HepG2 (cell line): Measurements from ENCODE around the gene PTPN14. TPM values are rescaled to one million over a fixed set of nuclear protein-coding genes. Genes with fewer than 3 reads are reported as not detected.

Experiments used
- ATAC-seq: fragments of 200-7000 bp; cut with Tn5 transposase; 3 replicates; pipeline ENCODE4 v1.9.1; 2020; ENCODE audit warnings: mild to moderate bottlenecking, moderate library complexity
- BruUV-seq: library from RNA; stranded (reverse); fragments of 400-500 nt; replicated peaks from 2 replicates; lab custom pipeline; 2021; lab: Mats Ljungman, UMichigan
- CTCF ChIA-PET: fragments of 300-600 bp; formaldehyde crosslinking; extraction: SDS; loops from one replicate; lab custom pipeline; 2021; ENCODE audit warnings: low total read pairs, inconsistent platforms, low intra/inter-chr PET ratio; lab: Yijun Ruan, JAX
- POLR2A ChIA-PET: fragments of 350-600 bp; sonication (Branson Sonifier 250); formaldehyde crosslinking; loops from one replicate; lab custom pipeline; 2020; ENCODE audit warnings: antibody characterized with exemption, inconsistent platforms; lab: Yijun Ruan, JAX
- DNase-seq: peaks from one replicate; pipeline ENCODE4 v3.0.0-alpha.2; 2015; ENCODE audit warnings: low spot score
- FAIRE-seq: peaks from 3 replicates; lab custom pipeline; 2011; peaks lifted over from hg19 to GRCh38; lab: Jason Lieb, UNC
- H2AFZ ChIP-seq: one replicate; pipeline ENCODE4 v1.6.1; 2011; ENCODE audit warnings: low read length, inconsistent platforms
- H3K27ac ChIP-seq: fragments of 300-600 bp; 3 replicates; pipeline ENCODE4 v1.8.0; 2011; ENCODE audit warnings: mixed run types, mild to moderate bottlenecking, mixed read lengths, low read length, inconsistent platforms; ENCODE audit not compliant: insufficient read depth; ENCODE audit errors: extremely low read length
- H3K27me3 ChIP-seq, 2 experiments: fragments of 200-600 bp in 1 of 2; 2 replicates in 1 of 2; 3 replicates in 1 of 2; pipeline versions ENCODE4 v1.6.0 to v1.8.0; 2011; ENCODE audit warnings: low read length in 2 of 2, mild to moderate bottlenecking in 2 of 2, moderate library complexity in 2 of 2, inconsistent platforms in 1 of 2; ENCODE audit not compliant: insufficient read depth in 2 of 2, control insufficient read depth in 1 of 2
- H3K36me3 ChIP-seq, 2 experiments: fragments of 200-600 bp in 1 of 2; replicated peaks in 1 of 2; 2 replicates in 1 of 2; 3 replicates in 1 of 2; pipeline versions ENCODE4 v1.5.1 to v1.8.0; 2011; ENCODE audit warnings: low read length in 2 of 2, inconsistent platforms in 1 of 2; ENCODE audit not compliant: insufficient read depth in 2 of 2, control insufficient read depth in 1 of 2
- H3K4me1 ChIP-seq: 2 replicates; pipeline ENCODE4 v1.5.1; 2012; ENCODE audit warnings: low read length, inconsistent platforms; ENCODE audit not compliant: insufficient read depth
- H3K4me2 ChIP-seq: 2 replicates; pipeline ENCODE4 v1.6.0; 2011; ENCODE audit warnings: low read depth, low read length, inconsistent platforms
- H3K4me3 ChIP-seq, 3 experiments: fragments of 200-600 bp in 1 of 3; sonication (generic), shearing (Covaris generic) in 1 of 3; replicated peaks in 1 of 3; 2 replicates each; pipeline ENCODE4 v1.5.1; 2011 to 2016; ENCODE audit warnings: low read length in 3 of 3, inconsistent platforms in 2 of 3, low read depth in 2 of 3, mild to moderate bottlenecking in 2 of 3, control low read depth in 1 of 3, mixed read lengths in 1 of 3; ENCODE audit not compliant: insufficient read depth in 1 of 3
- H3K79me2 ChIP-seq: one replicate; pipeline ENCODE4 v1.6.1; 2011; ENCODE audit warnings: low read length, inconsistent platforms; ENCODE audit not compliant: insufficient read depth
- H3K9ac ChIP-seq: 2 replicates; pipeline ENCODE4 v1.6.0; 2011; ENCODE audit warnings: mild to moderate bottlenecking, low read depth, low read length, inconsistent platforms; ENCODE audit not compliant: insufficient read depth
- H3K9me3 ChIP-seq: 2 replicates; pipeline ENCODE4 v1.5.1; 2012; ENCODE audit warnings: mild to moderate bottlenecking, low read length
- H4K20me1 ChIP-seq: 2 replicates; pipeline ENCODE4 v1.6.0; 2011; ENCODE audit warnings: inconsistent platforms, mild to moderate bottlenecking, low read length, moderate library complexity; ENCODE audit not compliant: insufficient read depth
- HIVEP1 ChIP-seq: sonication (generic); formaldehyde crosslinking; IDR thresholded peaks from 2 replicates; pipeline ENCODE4 v1.4.0; 2020; ENCODE audit warnings: mild to moderate bottlenecking, missing genetic modification reagents
- MTF1 ChIP-seq: sonication (generic); formaldehyde crosslinking; IDR thresholded peaks from 2 replicates; pipeline ENCODE4 v1.5.0; 2020; ENCODE audit warnings: missing genetic modification reagents
- PLRG1 ChIP-seq: fragments of 450-650 bp; conservative IDR thresholded peaks from 2 replicates; pipeline ENCODE4 v1.6.1; 2016
- PRMT3 ChIP-seq: sonication (generic); formaldehyde crosslinking; IDR thresholded peaks from 2 replicates; pipeline ENCODE4 v1.8.1; 2022; ENCODE audit warnings: low read depth, mild to moderate bottlenecking, moderate library complexity, missing genetic modification reagents, borderline replicate concordance
- PTBP1 ChIP-seq: fragments of 200-400 bp; formaldehyde crosslinking; IDR thresholded peaks from 2 replicates; pipeline ENCODE4 v1.6.1; 2018; ENCODE audit warnings: low read length, low read depth; ENCODE audit not compliant: poor library complexity, severe bottlenecking
- SMARCE1 ChIP-seq: fragments of 450-650 bp; IDR thresholded peaks from 2 replicates; pipeline ENCODE4 v1.6.1; 2017; ENCODE audit warnings: borderline replicate concordance
- SOX5 ChIP-seq: IDR thresholded peaks from 2 replicates; pipeline ENCODE4 v1.6.1; 2016; ENCODE audit warnings: borderline replicate concordance
- TAF1 ChIP-seq: sonication (generic); formaldehyde crosslinking; IDR thresholded peaks from 2 replicates; pipeline ENCODE4 v1.4.0; 2020; ENCODE audit warnings: missing genetic modification reagents
- ZBTB39 ChIP-seq: sonication (generic); formaldehyde crosslinking; IDR thresholded peaks from 2 replicates; pipeline ENCODE4 v1.5.0; 2020; ENCODE audit warnings: missing genetic modification reagents
- ZIK1 ChIP-seq: sonication (generic); formaldehyde crosslinking; IDR thresholded peaks from 2 replicates; pipeline ENCODE4 v1.5.0; 2020; ENCODE audit warnings: mild to moderate bottlenecking, low read depth, missing genetic modification reagents, borderline replicate concordance
- ZNF230 ChIP-seq: sonication (generic); formaldehyde crosslinking; IDR thresholded peaks from 2 replicates; pipeline ENCODE4 v1.4.0; 2020; ENCODE audit warnings: mild to moderate bottlenecking, missing genetic modification reagents
- ZNF367 ChIP-seq: sonication (generic); formaldehyde crosslinking; IDR thresholded peaks from 2 replicates; pipeline ENCODE4 v1.4.0; 2020; ENCODE audit warnings: missing genetic modification reagents, borderline replicate concordance
- ZNF605 ChIP-seq: sonication (generic); formaldehyde crosslinking; IDR thresholded peaks from 2 replicates; pipeline ENCODE4 v1.8.0; 2022; ENCODE audit warnings: mild to moderate bottlenecking, missing genetic modification reagents
- WGBS: methylation state at CpG from one replicate; pipeline ENCODE4 v1.1.6; 2017; ENCODE audit warnings: low lambda C conversion rate; 5-methylcytosine and 5-hydroxymethylcytosine counted together
- in situ Hi-C: cut with HindIII; loops from 2 replicates; pipeline ENCODE4 v1.10.0; 2017; ENCODE audit warnings: low pct_unique_long_range_greater_than_20kb; ENCODE audit not compliant: extremely low pct_ligation_motif_present
- intact Hi-C: fragments of 100-400 bp; cut with micrococcal nuclease; formaldehyde crosslinking; loops from one replicate; pipeline ENCODE4 v1.10.0; 2022; ENCODE audit not compliant: unreplicated experiment
- polyA plus RNA-seq, 8 experiments: library from polyadenylated mRNA; depleted of rRNA in 3 of 8; stranded (reverse) in 7 of 8; unstranded in 1 of 8; fragments of >200 nt; fragmentation: Illumina TruSeq in 4 of 8; extraction: Trizol in 4 of 8; gene quantifications; 2 replicates each; pipeline versions ENCODE4 v1.2.1 to v1.2.3, GENCODE V29; 2011 to 2016; ENCODE audit warnings: low read depth in 4 of 8, missing spikeins in 1 of 8, mixed read lengths in 1 of 8; ENCODE audit not compliant: insufficient read depth in 1 of 8
- total RNA-seq, 5 experiments: library from RNA; depleted of rRNA; stranded (reverse); fragments of >200 nt; fragmentation: Illumina TruSeq; extraction: Trizol; gene quantifications; 2 replicates each; pipeline ENCODE4 v1.2.3, GENCODE V29; 2016; ENCODE audit warnings: low read depth in 1 of 5
- TF ChIP-seq, protein P1 (sequence below): sonication (generic); formaldehyde crosslinking; conservative IDR thresholded peaks from 2 replicates; pipeline ENCODE4 v1.8.0; 2022; ENCODE audit warnings: missing genetic modification reagents
- TF ChIP-seq, protein P2 (sequence below): IDR thresholded peaks from 2 replicates; pipeline ENCODE4 v1.6.1; 2016; ENCODE audit warnings: low read depth, control low read depth
- TF ChIP-seq, protein P3 (sequence below): sonication (generic); formaldehyde crosslinking; IDR thresholded peaks from 2 replicates; pipeline ENCODE4 v1.4.0; 2020; ENCODE audit warnings: low read depth, missing genetic modification reagents

PTPN14 gene
- total and polyA plus RNA-seq, 2 of the 13 experiments (the other 11 are each of a cell fraction or from before 2014, with no cell fraction given) = 3.9 to 4.7 TPM

GRCh38 chr1:214565310-214565709, 13.9 kb upstream of the PTPN14 start:
- no peaks in the 10 kb centered on the region for H3K4me1 ChIP-seq
- intact Hi-C loops = no loop called here
- TF ChIP-seq ZBTB39 (no peak), SMARCE1 (no peak), ZIK1 (CRISPR knock-in tag) (no peak), HIVEP1 (no peak), ZNF367 (CRISPR knock-in tag) (no peak), SOX5 (no peak), TAF1 (CRISPR knock-in tag) (no peak), PTBP1 (no peak), MTF1 (no peak), PLRG1 (no peak), ZNF605 (CRISPR knock-in tag) (no peak), ZNF230 (no peak), PRMT3 (CRISPR knock-in tag) (no peak)
- TF ChIP-seq, protein P1, sequence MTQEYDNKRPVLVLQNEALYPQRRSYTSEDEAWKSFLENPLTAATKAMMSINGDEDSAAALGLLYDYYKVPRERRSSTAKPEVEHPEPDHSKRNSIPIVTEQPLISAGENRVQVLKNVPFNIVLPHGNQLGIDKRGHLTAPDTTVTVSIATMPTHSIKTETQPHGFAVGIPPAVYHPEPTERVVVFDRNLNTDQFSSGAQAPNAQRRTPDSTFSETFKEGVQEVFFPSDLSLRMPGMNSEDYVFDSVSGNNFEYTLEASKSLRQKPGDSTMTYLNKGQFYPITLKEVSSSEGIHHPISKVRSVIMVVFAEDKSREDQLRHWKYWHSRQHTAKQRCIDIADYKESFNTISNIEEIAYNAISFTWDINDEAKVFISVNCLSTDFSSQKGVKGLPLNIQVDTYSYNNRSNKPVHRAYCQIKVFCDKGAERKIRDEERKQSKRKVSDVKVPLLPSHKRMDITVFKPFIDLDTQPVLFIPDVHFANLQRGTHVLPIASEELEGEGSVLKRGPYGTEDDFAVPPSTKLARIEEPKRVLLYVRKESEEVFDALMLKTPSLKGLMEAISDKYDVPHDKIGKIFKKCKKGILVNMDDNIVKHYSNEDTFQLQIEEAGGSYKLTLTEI (CRISPR knock-in tag) = no peak
- TF ChIP-seq, protein P2, sequence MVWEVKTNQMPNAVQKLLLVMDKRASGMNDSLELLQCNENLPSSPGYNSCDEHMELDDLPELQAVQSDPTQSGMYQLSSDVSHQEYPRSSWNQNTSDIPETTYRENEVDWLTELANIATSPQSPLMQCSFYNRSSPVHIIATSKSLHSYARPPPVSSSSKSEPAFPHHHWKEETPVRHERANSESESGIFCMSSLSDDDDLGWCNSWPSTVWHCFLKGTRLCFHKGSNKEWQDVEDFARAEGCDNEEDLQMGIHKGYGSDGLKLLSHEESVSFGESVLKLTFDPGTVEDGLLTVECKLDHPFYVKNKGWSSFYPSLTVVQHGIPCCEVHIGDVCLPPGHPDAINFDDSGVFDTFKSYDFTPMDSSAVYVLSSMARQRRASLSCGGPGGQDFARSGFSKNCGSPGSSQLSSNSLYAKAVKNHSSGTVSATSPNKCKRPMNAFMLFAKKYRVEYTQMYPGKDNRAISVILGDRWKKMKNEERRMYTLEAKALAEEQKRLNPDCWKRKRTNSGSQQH (CRISPR knock-in tag) = no peak
- TF ChIP-seq, protein P3, sequence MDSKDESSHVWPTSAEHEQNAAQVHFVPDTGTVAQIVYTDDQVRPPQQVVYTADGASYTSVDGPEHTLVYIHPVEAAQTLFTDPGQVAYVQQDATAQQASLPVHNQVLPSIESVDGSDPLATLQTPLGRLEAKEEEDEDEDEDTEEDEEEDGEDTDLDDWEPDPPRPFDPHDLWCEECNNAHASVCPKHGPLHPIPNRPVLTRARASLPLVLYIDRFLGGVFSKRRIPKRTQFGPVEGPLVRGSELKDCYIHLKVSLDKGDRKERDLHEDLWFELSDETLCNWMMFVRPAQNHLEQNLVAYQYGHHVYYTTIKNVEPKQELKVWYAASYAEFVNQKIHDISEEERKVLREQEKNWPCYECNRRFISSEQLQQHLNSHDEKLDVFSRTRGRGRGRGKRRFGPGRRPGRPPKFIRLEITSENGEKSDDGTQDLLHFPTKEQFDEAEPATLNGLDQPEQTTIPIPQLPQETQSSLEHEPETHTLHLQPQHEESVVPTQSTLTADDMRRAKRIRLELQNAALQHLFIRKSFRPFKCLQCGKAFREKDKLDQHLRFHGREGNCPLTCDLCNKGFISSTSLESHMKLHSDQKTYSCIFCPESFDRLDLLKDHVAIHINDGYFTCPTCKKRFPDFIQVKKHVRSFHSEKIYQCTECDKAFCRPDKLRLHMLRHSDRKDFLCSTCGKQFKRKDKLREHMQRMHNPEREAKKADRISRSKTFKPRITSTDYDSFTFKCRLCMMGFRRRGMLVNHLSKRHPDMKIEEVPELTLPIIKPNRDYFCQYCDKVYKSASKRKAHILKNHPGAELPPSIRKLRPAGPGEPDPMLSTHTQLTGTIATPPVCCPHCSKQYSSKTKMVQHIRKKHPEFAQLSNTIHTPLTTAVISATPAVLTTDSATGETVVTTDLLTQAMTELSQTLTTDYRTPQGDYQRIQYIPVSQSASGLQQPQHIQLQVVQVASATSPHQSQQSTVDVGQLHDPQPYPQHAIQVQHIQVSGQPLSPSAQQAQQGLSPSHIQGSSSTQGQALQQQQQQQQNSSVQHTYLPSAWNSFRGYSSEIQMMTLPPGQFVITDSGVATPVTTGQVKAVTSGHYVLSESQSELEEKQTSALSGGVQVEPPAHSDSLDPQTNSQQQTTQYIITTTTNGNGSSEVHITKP = no peak

More at GRCh38 chr1:214565310-214565709, 13.9 kb upstream of the PTPN14 start:
- H2AFZ ChIP-seq = no peak overlapping the region
- H3K4me2 ChIP-seq = no peak overlapping the region
- CTCF ChIA-PET = no interaction called here
- no peaks in the 10 kb centered on the region for H4K20me1 ChIP-seq
- no peak overlapping the region for H3K27ac ChIP-seq
- DNase-seq (no peak), FAIRE-seq (no peak), ATAC-seq (no peak)
- no peaks in the 10 kb centered on the region for H3K36me3 ChIP-seq
- H3K9ac ChIP-seq = no peak overlapping the region
- BruUV-seq = no TSS peak
- in situ Hi-C loops = loop anchor here (10.0 kb wide), 1 partner anchor 141 kb away; no protein-coding TSS in a partner anchor
- H3K27me3 ChIP-seq = 0 out of 5 replicates have a peak, but pooled peaks cover 0 to 2% of the 10 kb centered on the region in 2 experiments
- H3K4me3 ChIP-seq = no peak overlapping the region
- no peaks in the 10 kb centered on the region for H3K9me3 ChIP-seq
- 33% methylated on average over 1 of the region's 1 CpG for WGBS
- POLR2A ChIA-PET = interaction anchor here (0.9 kb wide), 1 partner anchor 13 kb away, joined by 6 read pairs; the partner anchor contains the start of gene PTPN14
- no peaks in the 10 kb centered on the region for H3K79me2 ChIP-seq
